ENCODE data around the gene WASHC2A. TPM values are rescaled to one million over a fixed set of nuclear protein-coding genes. Genes with fewer than 3 reads are reported as not detected.
"Not testable (repeated sequence)": the region's sequence is repeated elsewhere in the genome, so short reads cannot be mapped to it uniquely, and the experiment has no call there.

Gene WASHC2A
- polyA plus RNA-seq, 1 experiment, result 59.9 TPM

DNA sequence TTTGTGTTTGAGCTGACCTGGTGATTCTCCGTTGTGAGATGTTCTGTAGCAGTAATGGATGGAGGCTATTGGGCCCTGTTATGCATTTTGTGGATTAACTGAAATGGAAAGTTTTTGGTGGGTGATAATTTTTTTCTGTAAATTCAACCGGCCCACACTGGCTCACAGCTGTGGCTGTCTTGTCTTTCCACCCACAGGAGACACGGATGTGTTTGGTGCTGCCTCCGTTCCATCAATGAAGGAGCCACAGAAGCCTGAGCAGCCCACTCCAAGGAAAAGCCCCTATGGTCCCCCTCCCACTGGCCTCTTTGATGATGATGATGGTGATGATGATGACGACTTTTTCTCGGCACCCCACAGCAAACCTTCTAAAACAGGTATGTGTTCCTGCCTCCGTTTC, 27.6 kb downstream of the WASHC2A start:
- H3K9me3 ChIP-seq (ENCODE audit: control insufficient read depth, insufficient read depth, low read length); POLR2A ChIA-PET; H3K27ac ChIP-seq (ENCODE audit: low read depth, low read length); H3K4me3 ChIP-seq (ENCODE audit: low read depth, low read length); H3K27me3 ChIP-seq (ENCODE audit: control insufficient read depth, insufficient read depth, low read length); CTCF ChIA-PET; DNase-seq (ENCODE audit: low read depth, low spot score): not testable (repeated sequence)

GRCh38 chr10:50096722-50097121, 29.0 kb downstream of the WASHC2A start:
- POLR2A ChIA-PET; DNase-seq (ENCODE audit: low read depth, low spot score); H3K4me3 ChIP-seq (ENCODE audit: low read depth, low read length); CTCF ChIA-PET; H3K9me3 ChIP-seq (ENCODE audit: control insufficient read depth, insufficient read depth, low read length); H3K27me3 ChIP-seq (ENCODE audit: control insufficient read depth, insufficient read depth, low read length); H3K27ac ChIP-seq (ENCODE audit: low read depth, low read length): not testable (repeated sequence)

DNA sequence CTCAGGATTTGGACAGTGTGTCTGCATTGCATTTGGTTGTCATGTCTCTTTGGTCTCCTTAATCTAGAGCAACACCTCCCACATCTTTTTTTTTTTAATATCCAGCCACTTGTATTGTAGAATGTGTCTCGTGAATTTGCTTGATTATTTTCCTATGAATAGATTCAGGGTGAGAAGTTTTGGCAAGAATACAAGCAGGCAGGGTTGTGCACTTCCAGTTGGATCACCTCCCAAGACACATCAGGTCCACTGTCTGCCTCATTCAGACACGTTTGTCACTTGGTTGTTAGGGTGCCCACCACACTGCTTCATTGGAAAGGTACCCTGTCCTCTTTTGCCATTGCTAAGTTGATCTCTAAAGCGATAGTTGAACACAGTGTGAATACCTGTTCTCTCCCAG, 30.9 kb downstream of the WASHC2A start:
- POLR2A ChIA-PET; H3K4me3 ChIP-seq (ENCODE audit: low read depth, low read length); H3K9me3 ChIP-seq (ENCODE audit: control insufficient read depth, insufficient read depth, low read length); DNase-seq (ENCODE audit: low read depth, low spot score); H3K27ac ChIP-seq (ENCODE audit: low read depth, low read length); CTCF ChIA-PET; H3K27me3 ChIP-seq (ENCODE audit: control insufficient read depth, insufficient read depth, low read length): not testable (repeated sequence)

DNA sequence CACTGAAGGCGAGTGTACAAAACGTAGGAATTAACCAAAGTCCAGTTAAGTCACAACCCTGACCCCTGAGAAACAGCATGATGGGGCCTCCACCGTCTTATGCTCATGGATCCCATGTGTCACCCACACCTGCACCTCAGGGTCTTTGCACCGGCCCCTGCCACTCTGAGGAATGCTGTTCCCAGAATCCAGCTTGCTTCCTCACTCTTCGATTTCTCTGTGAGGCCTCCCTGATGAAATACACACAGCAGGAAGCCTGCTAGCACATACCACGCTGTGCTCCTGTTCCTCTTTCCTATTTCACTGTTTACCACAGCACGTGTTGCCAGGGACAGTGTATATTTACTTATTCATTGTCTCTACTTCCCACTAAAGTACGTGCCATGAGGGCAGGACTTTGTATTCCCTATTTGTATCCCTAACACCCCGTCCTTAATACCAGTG, 33.4 kb downstream of the WASHC2A start:
- DNase-seq (ENCODE audit: low read depth, low spot score); H3K9me3 ChIP-seq (ENCODE audit: control insufficient read depth, insufficient read depth, low read length); H3K4me3 ChIP-seq (ENCODE audit: low read depth, low read length); H3K27ac ChIP-seq (ENCODE audit: low read depth, low read length); H3K27me3 ChIP-seq (ENCODE audit: control insufficient read depth, insufficient read depth, low read length); POLR2A ChIA-PET; CTCF ChIA-PET: not testable (repeated sequence)

GRCh38 chr10:50101747-50102146, 34.0 kb downstream of the WASHC2A start:
- H3K27ac ChIP-seq (ENCODE audit: low read depth, low read length); H3K9me3 ChIP-seq (ENCODE audit: control insufficient read depth, insufficient read depth, low read length); CTCF ChIA-PET; H3K4me3 ChIP-seq (ENCODE audit: low read depth, low read length); H3K27me3 ChIP-seq (ENCODE audit: control insufficient read depth, insufficient read depth, low read length); POLR2A ChIA-PET; DNase-seq (ENCODE audit: low read depth, low spot score): not testable (repeated sequence)

GRCh38 chr10:50102267-50102666, 34.5 kb downstream of the WASHC2A start:
- POLR2A ChIA-PET; H3K4me3 ChIP-seq (ENCODE audit: low read depth, low read length); CTCF ChIA-PET; H3K27ac ChIP-seq (ENCODE audit: low read depth, low read length); H3K9me3 ChIP-seq (ENCODE audit: control insufficient read depth, insufficient read depth, low read length); DNase-seq (ENCODE audit: low read depth, low spot score); H3K27me3 ChIP-seq (ENCODE audit: control insufficient read depth, insufficient read depth, low read length): not testable (repeated sequence)

DNA sequence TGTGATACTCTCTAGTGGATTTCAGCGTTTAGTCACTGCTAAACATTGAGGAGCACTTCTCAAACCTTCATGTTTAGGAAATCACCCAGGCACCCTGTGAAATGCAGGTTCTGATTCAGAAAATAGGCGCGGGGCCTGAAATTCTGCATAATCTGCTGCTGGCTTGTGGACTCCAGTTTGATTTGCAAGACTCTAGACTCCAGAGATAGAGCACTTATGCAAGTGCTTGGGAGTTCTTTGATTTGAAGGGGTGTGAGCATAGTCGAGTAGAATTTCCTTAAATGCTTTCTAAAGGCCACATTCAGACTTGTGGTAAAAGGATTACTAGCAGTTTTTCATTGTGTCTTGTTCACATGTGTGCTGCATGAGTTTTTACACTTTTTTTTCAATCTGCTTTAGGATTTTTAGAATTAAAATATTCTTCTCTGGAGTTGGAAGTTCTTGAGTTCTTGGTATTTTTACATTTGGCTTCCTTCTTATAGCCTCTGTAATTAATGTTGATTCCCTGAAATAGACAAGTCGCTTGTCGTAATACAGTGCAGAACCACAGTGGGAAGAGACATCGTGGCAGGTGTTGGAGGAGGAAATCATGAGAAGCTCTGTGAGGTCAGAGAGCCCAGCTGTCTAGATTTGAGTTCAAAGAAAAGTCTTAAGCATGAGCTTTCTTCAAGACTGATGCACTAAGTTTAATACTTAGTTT, 41.4 kb downstream of the WASHC2A start:
- H3K27ac ChIP-seq (ENCODE audit: low read depth, low read length); CTCF ChIA-PET; H3K4me3 ChIP-seq (ENCODE audit: low read depth, low read length); H3K9me3 ChIP-seq (ENCODE audit: control insufficient read depth, insufficient read depth, low read length); DNase-seq (ENCODE audit: low read depth, low spot score); POLR2A ChIA-PET; H3K27me3 ChIP-seq (ENCODE audit: control insufficient read depth, insufficient read depth, low read length): not testable (repeated sequence)

GRCh38 chr10:50112419-50113112, 44.8 kb downstream of the WASHC2A start:
- H3K27me3 ChIP-seq (ENCODE audit: control insufficient read depth, insufficient read depth, low read length); H3K27ac ChIP-seq (ENCODE audit: low read depth, low read length); H3K9me3 ChIP-seq (ENCODE audit: control insufficient read depth, insufficient read depth, low read length); H3K4me3 ChIP-seq (ENCODE audit: low read depth, low read length); CTCF ChIA-PET; POLR2A ChIA-PET; DNase-seq (ENCODE audit: low read depth, low spot score): not testable (repeated sequence)

GRCh38 chr10:50126765-50127164, 59.0 kb downstream of the WASHC2A start:
- H3K4me3 ChIP-seq (ENCODE audit: low read depth, low read length); CTCF ChIA-PET; H3K9me3 ChIP-seq (ENCODE audit: control insufficient read depth, insufficient read depth, low read length); POLR2A ChIA-PET; DNase-seq (ENCODE audit: low read depth, low spot score); H3K27me3 ChIP-seq (ENCODE audit: control insufficient read depth, insufficient read depth, low read length); H3K27ac ChIP-seq (ENCODE audit: low read depth, low read length): not testable (repeated sequence)

GRCh38 chr10:50127770-50128292, 60.1 kb downstream of the WASHC2A start:
- DNase-seq (ENCODE audit: low read depth, low spot score); H3K4me3 ChIP-seq (ENCODE audit: low read depth, low read length); POLR2A ChIA-PET; CTCF ChIA-PET; H3K27ac ChIP-seq (ENCODE audit: low read depth, low read length); H3K9me3 ChIP-seq (ENCODE audit: control insufficient read depth, insufficient read depth, low read length); H3K27me3 ChIP-seq (ENCODE audit: control insufficient read depth, insufficient read depth, low read length): not testable (repeated sequence)

DNA sequence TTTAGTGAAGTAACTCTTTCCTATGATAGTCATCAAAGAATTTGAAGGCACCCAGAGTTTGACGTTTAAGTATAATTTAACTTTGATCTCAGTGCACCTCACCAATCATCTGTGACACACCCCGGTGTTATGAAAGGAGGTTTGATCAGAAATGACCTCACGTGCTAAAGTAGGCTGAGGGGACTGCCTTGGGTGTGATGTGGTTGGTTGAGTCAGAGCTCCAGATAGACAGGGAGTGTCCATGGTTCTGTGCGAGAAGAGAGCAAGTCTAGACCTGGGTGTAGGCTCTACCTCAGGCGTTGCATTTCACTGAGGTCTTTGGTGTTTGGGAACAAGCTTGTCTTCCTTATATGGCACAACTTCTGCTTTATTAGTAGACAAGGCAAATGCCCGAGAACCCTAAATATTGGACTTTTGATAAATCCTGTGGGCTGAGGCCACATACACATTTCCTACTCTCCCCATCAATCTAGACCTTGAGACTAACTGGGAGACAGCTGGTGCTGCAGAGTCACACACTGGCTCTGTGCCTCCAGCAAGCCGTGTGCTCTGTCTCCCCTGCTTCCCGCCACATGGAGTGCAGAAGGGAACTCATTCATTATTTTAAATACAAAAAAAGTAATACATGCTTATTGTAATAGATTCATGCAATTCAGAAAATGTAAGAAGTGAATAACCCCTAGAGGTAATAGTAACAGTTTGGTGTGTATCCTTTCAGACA, 63.7 kb downstream of the WASHC2A start:
- POLR2A ChIA-PET, result not testable (repeated sequence)

GRCh38 chr10:50132322-50132721, 64.6 kb downstream of the WASHC2A start:
- POLR2A ChIA-PET; H3K27ac ChIP-seq (ENCODE audit: low read depth, low read length); DNase-seq (ENCODE audit: low read depth, low spot score); CTCF ChIA-PET; H3K9me3 ChIP-seq (ENCODE audit: control insufficient read depth, insufficient read depth, low read length); H3K4me3 ChIP-seq (ENCODE audit: low read depth, low read length); H3K27me3 ChIP-seq (ENCODE audit: control insufficient read depth, insufficient read depth, low read length): not testable (repeated sequence)

More for the DNA sequence above, 63.7 kb downstream of the WASHC2A start:
- H3K27me3 ChIP-seq (ENCODE audit: control insufficient read depth, insufficient read depth, low read length); DNase-seq (ENCODE audit: low read depth, low spot score); CTCF ChIA-PET; H3K27ac ChIP-seq (ENCODE audit: low read depth, low read length); H3K9me3 ChIP-seq (ENCODE audit: control insufficient read depth, insufficient read depth, low read length); H3K4me3 ChIP-seq (ENCODE audit: low read depth, low read length): not testable (repeated sequence)

Data from AG04450 (cell line).